GM19467 (cell line): ENCODE results near the gene PLA2R1.
"Not testable (repeated sequence)": the region's sequence is repeated elsewhere in the genome, so short reads cannot be mapped to it uniquely, and the experiment has no call there.

Experiments used
- ATAC-seq: cut with Tn5 transposase; IDR thresholded peaks from one replicate; pipeline ENCODE4 v1.9.1; 2021; ENCODE audit warnings: mild to moderate bottlenecking, moderate library complexity; ENCODE audit not compliant: unreplicated experiment

PLA2R1 gene

GRCh38 chr2:160063879-160064612 lies 1.6 kb upstream of the PLA2R1 start:
- ATAC-seq, result no peak

GRCh38 chr2:160063271-160063670 lies 856 bp upstream of the PLA2R1 start:
- ATAC-seq, result no peak

GRCh38 chr2:160061944-160062291 lies 497 bp downstream of the PLA2R1 start:
- ATAC-seq, result no peak

- no peak for ATAC-seq
These were observed 882 bp downstream of the PLA2R1 start for GRCh38 chr2:160061533-160061932.

- no peak for ATAC-seq
These were observed 2.1 kb downstream of the PLA2R1 start for GRCh38 chr2:160060297-160060696.

- ATAC-seq, result no peak
These were observed 5.1 kb downstream of the PLA2R1 start for GRCh38 chr2:160057356-160057755.

GRCh38 chr2:160055726-160056108 lies 6.7 kb downstream of the PLA2R1 start:
- ATAC-seq, result no peak

- no peak for ATAC-seq
These were observed 7.3 kb downstream of the PLA2R1 start for GRCh38 chr2:160054984-160055725.

GRCh38 chr2:160053946-160054345 lies 8.5 kb downstream of the PLA2R1 start:
- ATAC-seq, result no peak

GRCh38 chr2:160052531-160052930 lies 9.9 kb downstream of the PLA2R1 start:
- ATAC-seq, result no peak

- ATAC-seq, result no peak
These were observed 11.0 kb downstream of the PLA2R1 start for GRCh38 chr2:160051371-160051800.

GRCh38 chr2:160050147-160050546 lies 12.3 kb downstream of the PLA2R1 start:
- ATAC-seq, result no peak

- no peak for ATAC-seq
These were observed 16.7 kb downstream of the PLA2R1 start for GRCh38 chr2:160045703-160046210.

GRCh38 chr2:160044728-160045127 lies 17.7 kb downstream of the PLA2R1 start:
- no peak for ATAC-seq

GRCh38 chr2:160043265-160043664 lies 19.1 kb downstream of the PLA2R1 start:
- ATAC-seq, result no peak

GRCh38 chr2:160042054-160042453 lies 20.4 kb downstream of the PLA2R1 start:
- ATAC-seq, result no peak

GRCh38 chr2:160041091-160041490 lies 21.3 kb downstream of the PLA2R1 start:
- no peak for ATAC-seq

- no peak for ATAC-seq
These were observed 23.1 kb downstream of the PLA2R1 start for GRCh38 chr2:160039166-160039903.

- ATAC-seq, result not testable (repeated sequence)
These were observed 23.8 kb downstream of the PLA2R1 start for GRCh38 chr2:160038662-160039061.

- no peak for ATAC-seq
These were observed 25.7 kb downstream of the PLA2R1 start for GRCh38 chr2:160036736-160037135.

- ATAC-seq, result no peak
These were observed 27.3 kb downstream of the PLA2R1 start for GRCh38 chr2:160035125-160035524.

GRCh38 chr2:160034396-160034795 lies 28.0 kb downstream of the PLA2R1 start:
- no peak for ATAC-seq
